HUES48 (cell line): Measurements from ENCODE around the gene SH3PXD2A.

Source experiments
- H3K27ac ChIP-seq: one replicate; pipeline ENCODE4 v1.7.0; 2013; ENCODE audit warnings: low read depth, low read length, inconsistent platforms
- H3K27me3 ChIP-seq: 2 replicates; pipeline ENCODE4 v1.6.1; 2013; ENCODE audit warnings: mild to moderate bottlenecking, low read length; ENCODE audit not compliant: control insufficient read depth, insufficient read depth
- H3K36me3 ChIP-seq: 2 replicates; pipeline ENCODE4 v1.6.1; 2013; ENCODE audit warnings: low read length; ENCODE audit not compliant: control insufficient read depth, insufficient read depth
- H3K4me1 ChIP-seq: 2 replicates; pipeline ENCODE4 v1.6.1; 2013; ENCODE audit warnings: mild to moderate bottlenecking, low read length; ENCODE audit not compliant: control insufficient read depth, insufficient read depth
- H3K4me3 ChIP-seq: 2 replicates; pipeline ENCODE4 v1.5.1; 2013; ENCODE audit warnings: mild to moderate bottlenecking, low read depth, low read length
- H3K9ac ChIP-seq: 2 replicates; pipeline ENCODE4 v1.6.1; 2013; ENCODE audit warnings: mild to moderate bottlenecking, low read depth, low read length, moderate library complexity
- H3K9me3 ChIP-seq: 2 replicates; pipeline ENCODE4 v1.6.1; 2013; ENCODE audit warnings: low read length; ENCODE audit not compliant: control insufficient read depth, insufficient read depth

SH3PXD2A gene

GRCh38 chr10:103564116-103564501 lies 291.3 kb downstream of the SH3PXD2A start:
- no peak overlapping the region for H3K27ac ChIP-seq
- no peaks in the 10 kb centered on the region for H3K9me3 ChIP-seq
- H3K4me1 ChIP-seq = no peaks in the 10 kb centered on the region
- H3K36me3 ChIP-seq = no peaks in the 10 kb centered on the region
- H3K9ac ChIP-seq = no peak overlapping the region
- H3K4me3 ChIP-seq = no peak overlapping the region
- H3K27me3 ChIP-seq = no peaks in the 10 kb centered on the region

- Histone ChIP-seq H3K4me1 (no peaks in the 10 kb centered on the region), H3K27ac (no peak overlapping the region), H3K9me3 (no peaks in the 10 kb centered on the region), H3K27me3 (no peaks in the 10 kb centered on the region), H3K36me3 (no peaks in the 10 kb centered on the region), H3K4me3 (no peak overlapping the region), H3K9ac (no peak overlapping the region)
These were observed 291.9 kb downstream of the SH3PXD2A start for GRCh38 chr10:103563231-103564115.

- Histone ChIP-seq H3K9ac (no peak overlapping the region), H3K4me1 (no peaks in the 10 kb centered on the region), H3K27me3 (no peaks in the 10 kb centered on the region), H3K36me3 (no peaks in the 10 kb centered on the region), H3K27ac (no peak overlapping the region), H3K9me3 (no peaks in the 10 kb centered on the region), H3K4me3 (no peak overlapping the region)
These were observed 293.0 kb downstream of the SH3PXD2A start for GRCh38 chr10:103562383-103562782.

- no peaks in the 10 kb centered on the region for H3K4me1 ChIP-seq
- H3K9ac ChIP-seq = no peak overlapping the region
- H3K36me3 ChIP-seq = no peaks in the 10 kb centered on the region
- peaks cover 6% of the 10 kb centered on the region for H3K27me3 ChIP-seq
- no peak overlapping the region for H3K27ac ChIP-seq
- no peak overlapping the region for H3K4me3 ChIP-seq
- no peaks in the 10 kb centered on the region for H3K9me3 ChIP-seq
These were observed 294.5 kb downstream of the SH3PXD2A start for GRCh38 chr10:103560886-103561285.

GRCh38 chr10:103559776-103560175 lies 295.6 kb downstream of the SH3PXD2A start:
- Histone ChIP-seq H3K4me3 (no peak overlapping the region), H3K36me3 (no peaks in the 10 kb centered on the region), H3K4me1 (peaks cover 3% of the 10 kb centered on the region; the same call in 1 of the 2 replicates), H3K27me3 (peaks cover 13% of the 10 kb centered on the region), H3K9ac (no peak overlapping the region), H3K27ac (no peak overlapping the region), H3K9me3 (no peaks in the 10 kb centered on the region)

- no peaks in the 10 kb centered on the region for H3K36me3 ChIP-seq
- no peak overlapping the region for H3K27ac ChIP-seq
- H3K9ac ChIP-seq = no peak overlapping the region
- H3K27me3 ChIP-seq = peaks cover 20% of the 10 kb centered on the region
- no peaks in the 10 kb centered on the region for H3K9me3 ChIP-seq
- peaks cover 3% of the 10 kb centered on the region; the same call in 1 of the 2 replicates for H3K4me1 ChIP-seq
- H3K4me3 ChIP-seq = no peak overlapping the region
These were observed 296.5 kb downstream of the SH3PXD2A start for GRCh38 chr10:103558911-103559310.

- Histone ChIP-seq H3K36me3 (no peaks in the 10 kb centered on the region), H3K27ac (no peak overlapping the region), H3K27me3 (peaks cover 20% of the 10 kb centered on the region)
These were observed 297.9 kb downstream of the SH3PXD2A start for GRCh38 chr10:103557455-103557854.

GRCh38 chr10:103556383-103557007 lies 298.9 kb downstream of the SH3PXD2A start:
- peaks cover 3% of the 10 kb centered on the region; the same call in 1 of the 2 replicates for H3K4me1 ChIP-seq
- no peak overlapping the region for H3K27ac ChIP-seq
- H3K9me3 ChIP-seq = no peaks in the 10 kb centered on the region
- no peak overlapping the region for H3K4me3 ChIP-seq
- H3K36me3 ChIP-seq = no peaks in the 10 kb centered on the region
- H3K9ac ChIP-seq = no peak overlapping the region
- H3K27me3 ChIP-seq = peaks cover 20% of the 10 kb centered on the region

More at GRCh38 chr10:103557455-103557854, 297.9 kb downstream of the SH3PXD2A start:
- Histone ChIP-seq H3K9me3 (no peaks in the 10 kb centered on the region), H3K4me3 (no peak overlapping the region), H3K9ac (no peak overlapping the region), H3K4me1 (peaks cover 3% of the 10 kb centered on the region; the same call in 1 of the 2 replicates)

GRCh38 chr10:103555712-103556111 lies 299.7 kb downstream of the SH3PXD2A start:
- peak overlapping the region; percentile 57 for H3K4me3 ChIP-seq
- H3K36me3 ChIP-seq = no peaks in the 10 kb centered on the region
- peaks cover 3% of the 10 kb centered on the region; the same call in 1 of the 2 replicates for H3K4me1 ChIP-seq
- H3K9me3 ChIP-seq = no peaks in the 10 kb centered on the region
- no peak overlapping the region for H3K9ac ChIP-seq
- peaks cover 20% of the 10 kb centered on the region for H3K27me3 ChIP-seq
- no peak overlapping the region for H3K27ac ChIP-seq

GRCh38 chr10:103555325-103555649 lies 300.1 kb downstream of the SH3PXD2A start:
- Histone ChIP-seq H3K4me1 (peaks cover 3% of the 10 kb centered on the region; the same call in 1 of the 2 replicates), H3K27ac (no peak overlapping the region), H3K27me3 (peaks cover 20% of the 10 kb centered on the region), H3K9ac (no peak overlapping the region), H3K9me3 (no peaks in the 10 kb centered on the region), H3K36me3 (no peaks in the 10 kb centered on the region), H3K4me3 (peak overlapping the region; percentile 57)
